HUDEP-2 (cell line): ENCODE data around the gene AHCYL2.
"Not testable (repeated sequence)": the region's sequence is repeated elsewhere in the genome, so short reads cannot be mapped to it uniquely, and the experiment has no call there.

Experiments used
- DNase-seq, 76 experiments: peaks; one replicate each; lab custom pipeline; 2025; ENCODE audit not compliant: unreplicated experiment in 76 of 76; lab: John Stamatoyannopoulos, UW

AHCYL2 gene

DNA sequence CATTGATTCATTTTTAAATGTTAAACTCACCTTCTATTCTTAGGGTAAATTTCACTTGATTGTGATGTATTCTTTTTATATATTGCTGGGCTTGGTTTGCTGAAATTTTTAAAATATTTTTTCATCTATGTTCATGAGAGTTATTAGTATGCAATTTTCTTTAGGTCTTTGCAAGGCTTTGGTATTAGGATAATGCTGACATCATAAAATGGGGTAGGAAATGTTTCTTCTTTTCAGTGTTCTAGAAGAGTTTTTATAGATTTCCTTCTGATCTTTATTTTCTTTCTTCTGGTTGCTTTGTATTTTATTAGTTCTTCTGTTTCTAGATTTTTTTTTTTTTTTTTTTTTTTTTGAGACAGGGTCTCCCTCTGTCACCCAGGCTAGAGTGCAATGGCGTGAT is 56.3 kb downstream of the AHCYL2 start:
- DNase-seq, result no peak

DNA sequence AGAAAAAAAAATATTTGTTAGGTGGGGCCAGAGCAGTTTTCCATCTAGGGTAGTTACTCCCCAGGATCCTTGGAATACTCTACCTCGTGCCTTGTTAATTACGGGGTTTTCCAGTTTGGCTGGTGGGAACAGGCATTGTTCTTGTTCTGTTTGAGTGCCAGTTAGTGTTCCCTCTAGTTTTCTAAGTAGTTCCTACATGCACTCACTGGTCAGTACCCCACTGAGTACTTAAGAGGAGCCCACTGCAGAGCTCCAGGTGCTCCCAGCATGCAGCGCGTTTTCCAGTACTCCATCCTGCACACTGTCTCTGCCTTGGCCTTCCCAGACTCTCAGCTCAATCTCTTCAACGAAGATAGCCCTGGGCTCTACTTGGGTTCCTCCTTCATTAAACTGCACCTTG is 58.0 kb downstream of the AHCYL2 start:
- no peak for DNase-seq

DNA sequence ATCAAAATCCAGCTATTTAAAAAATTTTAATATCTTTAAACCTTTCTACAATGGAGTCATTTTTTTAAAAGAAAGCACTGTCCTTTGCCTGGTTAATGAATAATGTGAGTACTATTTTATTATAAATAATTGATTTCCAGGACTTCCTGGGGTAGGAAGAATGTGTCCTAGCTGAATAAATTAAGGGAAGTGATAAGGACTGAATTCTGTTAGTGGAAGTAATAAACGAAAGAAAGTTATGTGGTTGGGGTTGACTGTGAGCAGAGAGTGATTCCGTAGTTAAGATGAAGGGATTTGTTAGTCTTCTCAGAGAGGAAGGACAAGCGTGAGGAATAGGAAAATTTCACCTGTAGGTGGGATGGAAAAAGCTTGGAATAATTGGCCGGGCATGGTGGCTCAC is 59.1 kb downstream of the AHCYL2 start:
- DNase-seq, result no peak

DNA sequence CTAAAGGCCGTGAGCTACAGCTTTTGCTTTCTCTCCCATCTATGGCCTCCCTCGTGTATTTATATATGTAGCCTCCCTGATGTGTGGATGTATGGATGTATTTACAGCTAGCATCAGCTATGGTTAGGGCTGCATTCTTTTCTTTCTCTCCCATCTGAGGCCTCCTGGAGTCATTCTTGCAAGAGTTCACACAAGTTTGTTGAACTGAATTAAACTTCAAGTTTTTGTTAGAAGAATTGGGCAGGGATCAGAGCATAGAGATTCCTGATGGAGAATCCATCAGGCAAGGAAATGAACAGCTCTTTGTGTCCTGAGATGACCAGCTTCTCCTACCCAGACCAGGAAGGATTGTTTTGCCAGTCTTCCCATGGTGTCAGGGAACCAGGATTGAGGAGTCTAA is 60.3 kb downstream of the AHCYL2 start:
- DNase-seq, result no peak

DNA sequence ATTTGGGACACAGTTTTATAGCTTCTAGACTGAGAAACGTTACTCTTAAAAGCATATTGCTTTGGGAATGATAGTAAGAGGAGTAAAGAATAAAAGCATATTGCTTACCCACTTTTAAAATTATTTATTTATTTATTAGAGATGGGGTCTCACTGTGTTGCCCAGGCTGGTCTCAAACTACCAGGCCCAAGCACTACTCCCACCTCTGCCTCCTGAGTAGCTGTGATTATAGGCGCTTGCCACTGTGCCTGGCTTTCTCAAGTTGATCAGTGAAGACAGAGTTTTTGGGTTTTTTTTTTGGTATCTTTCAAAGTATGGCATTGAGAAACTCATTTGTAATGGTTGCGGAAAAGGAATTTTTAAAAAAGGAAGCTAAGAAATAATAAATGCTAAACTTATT is 68.0 kb downstream of the AHCYL2 start:
- DNase-seq, result no peak

DNA sequence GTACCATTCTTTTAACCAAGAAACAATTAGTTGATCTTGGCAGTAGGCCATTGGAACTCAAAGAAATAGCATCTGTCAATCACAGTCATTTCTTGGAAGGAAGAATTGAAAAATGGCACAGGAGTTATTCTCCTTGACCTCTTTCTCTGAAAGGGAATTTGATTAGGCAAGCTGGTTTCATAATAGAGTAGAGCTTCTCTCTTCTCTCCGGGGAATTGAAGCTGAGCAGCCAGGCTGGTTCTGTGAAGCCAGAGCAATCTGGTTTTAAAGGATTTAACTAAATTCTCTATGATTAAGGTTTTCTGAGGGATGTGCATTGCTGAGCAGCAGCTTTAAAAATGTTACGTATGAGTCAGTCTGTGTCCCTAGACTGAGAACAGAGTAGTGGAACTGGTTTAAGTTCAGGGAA is 70.2 kb downstream of the AHCYL2 start:
- DNase-seq, result no peak

DNA sequence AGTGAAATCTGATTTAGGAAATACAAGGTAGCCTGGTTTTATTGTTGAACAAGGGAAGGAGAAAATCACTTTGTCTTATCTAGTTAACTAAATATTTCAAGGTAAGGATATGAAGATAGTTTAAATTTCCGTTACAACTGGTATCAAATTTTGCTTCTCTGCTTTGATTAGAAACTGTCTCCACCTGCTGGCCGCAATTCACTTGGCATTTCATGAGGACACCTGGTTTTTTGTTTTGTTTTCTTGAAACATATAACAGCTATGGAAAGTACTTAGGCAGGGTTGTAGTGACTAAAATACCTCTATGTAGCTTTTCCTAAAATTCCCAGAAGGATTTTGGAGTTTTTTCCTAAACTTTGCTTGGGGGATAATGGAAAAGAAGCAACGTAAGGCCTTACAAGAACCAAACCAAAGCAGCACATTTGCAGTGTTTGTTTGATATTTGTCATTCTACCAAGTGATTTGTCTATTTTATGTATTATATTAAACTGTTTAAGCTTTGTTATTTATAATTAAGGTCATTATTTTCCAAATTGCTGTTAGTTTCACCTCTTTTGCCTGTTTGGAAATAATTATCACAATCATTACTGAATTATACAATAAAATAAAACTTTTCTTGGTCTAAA is 73.6 kb downstream of the AHCYL2 start:
- peak in 32 of 76 experiments; percentile 2 to 42 (median 14) for DNase-seq

DNA sequence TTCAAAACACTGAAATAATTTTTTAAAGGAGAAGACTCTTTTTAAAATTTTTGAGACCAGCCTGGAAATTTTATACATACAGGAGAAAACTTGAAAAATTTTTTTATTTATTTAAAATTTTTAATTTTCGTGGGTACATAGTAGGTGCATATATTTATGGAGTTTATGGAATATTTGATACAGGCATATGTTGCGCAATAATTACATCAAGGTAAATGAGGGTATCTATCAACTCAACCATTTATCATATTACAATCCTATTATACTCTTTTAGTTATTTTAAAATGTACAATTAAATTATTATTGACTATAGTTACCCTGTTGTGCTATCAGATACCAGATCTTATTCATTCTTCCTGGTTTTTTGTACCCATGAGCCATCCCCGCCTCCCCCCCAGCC is 75.1 kb downstream of the AHCYL2 start:
- no peak for DNase-seq

DNA sequence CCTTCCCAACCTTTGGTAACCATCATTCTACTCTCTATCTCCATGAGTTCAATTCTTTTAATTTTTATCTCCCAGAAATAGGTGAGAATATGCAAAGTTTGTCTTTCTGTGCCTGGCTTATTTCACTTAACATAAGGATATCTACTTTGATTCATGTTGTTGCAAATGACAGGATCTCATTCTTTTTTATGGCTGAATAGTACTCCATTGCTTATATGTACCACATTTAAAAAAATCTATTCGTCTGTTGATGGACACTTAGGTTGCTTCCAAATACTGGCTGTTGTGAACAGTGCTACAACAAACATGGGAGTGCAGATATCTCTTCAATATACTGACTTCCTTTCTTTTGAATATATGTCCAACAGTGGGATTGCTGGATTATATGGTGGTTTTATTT is 75.5 kb downstream of the AHCYL2 start:
- DNase-seq, result not testable (repeated sequence)

DNA sequence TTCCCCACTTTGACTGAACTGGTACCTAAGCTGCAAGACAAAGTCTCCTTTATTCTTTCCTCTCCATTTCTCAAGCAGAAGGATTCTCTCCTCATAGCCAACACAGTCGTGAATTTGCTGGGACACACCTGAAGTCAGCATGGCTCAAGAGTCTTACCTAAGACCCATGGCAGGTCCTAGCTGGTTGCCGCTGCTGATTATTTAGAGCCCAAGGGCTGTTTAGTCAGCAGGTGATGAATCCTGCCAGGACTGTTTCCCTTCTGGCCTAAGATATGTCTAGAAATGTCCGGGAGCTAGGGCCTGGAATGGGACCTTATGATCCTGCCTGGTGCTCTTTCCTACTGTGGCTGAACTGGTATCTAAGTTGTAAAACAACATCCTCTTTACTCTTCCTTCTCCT is 82.8 kb downstream of the AHCYL2 start:
- DNase-seq, result no peak

DNA sequence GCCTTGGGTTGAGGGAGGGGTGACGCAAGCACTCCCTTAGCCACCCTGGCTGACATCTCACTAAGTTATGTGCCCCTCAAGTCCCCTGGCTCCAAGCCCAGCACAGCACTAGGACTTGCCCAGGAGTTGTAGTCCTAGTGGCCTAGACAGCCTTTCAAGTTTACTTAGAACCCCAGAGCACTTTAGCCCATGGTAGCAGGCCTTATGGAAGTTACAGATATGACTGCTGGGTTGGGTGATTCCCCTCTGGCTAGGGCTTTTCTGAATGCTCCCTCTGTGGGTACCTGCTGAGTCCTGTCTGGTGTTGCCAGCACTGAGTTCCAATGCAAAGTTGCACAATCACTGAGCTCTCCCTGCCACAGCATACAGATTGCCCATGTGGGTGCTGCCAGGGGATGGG is 83.2 kb downstream of the AHCYL2 start:
- no peak for DNase-seq

DNA sequence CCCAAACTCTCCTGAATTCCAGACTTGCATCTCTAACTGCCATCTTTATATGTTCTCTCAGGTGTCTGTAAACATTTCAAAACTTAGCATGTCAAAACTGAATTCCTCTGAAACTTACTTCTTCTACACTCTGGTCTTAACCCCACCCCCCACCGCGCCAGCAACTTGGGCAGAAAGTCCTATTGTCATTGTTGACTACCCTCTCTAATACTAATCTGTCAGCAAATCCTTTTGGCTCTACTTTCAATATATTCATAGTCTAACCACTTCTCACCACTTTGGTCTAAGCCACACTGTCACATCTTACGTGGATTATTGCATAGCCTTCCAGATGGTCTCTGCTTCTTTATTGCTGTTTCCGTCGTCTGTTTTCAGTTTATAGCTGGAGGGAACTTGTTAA is 86.6 kb downstream of the AHCYL2 start:
- DNase-seq, result no peak

DNA sequence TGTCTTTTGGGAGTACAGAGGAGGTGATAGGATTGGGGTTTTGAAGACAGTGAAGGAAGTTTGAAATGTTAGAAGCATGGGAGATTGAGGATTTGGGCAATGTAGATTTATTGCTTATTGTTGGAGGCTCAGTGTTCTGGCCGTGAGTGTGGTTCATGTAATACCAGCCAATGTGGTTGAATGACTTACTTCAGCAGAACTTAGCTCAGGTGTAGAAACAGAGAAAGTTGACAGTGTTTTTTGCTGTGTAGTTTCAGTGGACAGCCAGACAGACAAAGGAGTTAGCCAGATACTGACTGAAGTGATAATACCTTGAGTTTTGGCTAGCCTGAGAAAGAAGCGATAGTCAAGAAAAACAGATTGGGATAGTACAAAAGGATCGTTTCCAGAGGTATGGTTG is 88.5 kb downstream of the AHCYL2 start:
- DNase-seq, result no peak

DNA sequence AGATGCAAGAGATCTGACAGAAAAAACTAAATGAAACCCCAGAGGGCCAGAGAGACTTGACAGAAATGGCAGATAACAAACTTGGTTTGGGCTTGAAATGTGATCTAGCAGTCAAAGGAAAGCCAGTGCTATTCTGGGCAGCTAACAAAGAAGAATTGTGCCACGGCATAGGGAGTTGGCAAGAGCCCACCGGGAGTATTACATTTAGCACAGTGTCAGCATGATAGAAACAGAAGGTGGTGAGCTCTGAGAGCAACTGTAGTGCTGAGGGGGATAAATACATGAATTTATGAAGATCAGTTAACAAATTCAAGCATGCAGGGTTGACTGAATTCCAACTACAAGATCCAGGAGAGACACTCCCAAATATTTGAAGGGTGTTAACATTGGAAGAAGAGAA is 91.1 kb downstream of the AHCYL2 start:
- no peak for DNase-seq

DNA sequence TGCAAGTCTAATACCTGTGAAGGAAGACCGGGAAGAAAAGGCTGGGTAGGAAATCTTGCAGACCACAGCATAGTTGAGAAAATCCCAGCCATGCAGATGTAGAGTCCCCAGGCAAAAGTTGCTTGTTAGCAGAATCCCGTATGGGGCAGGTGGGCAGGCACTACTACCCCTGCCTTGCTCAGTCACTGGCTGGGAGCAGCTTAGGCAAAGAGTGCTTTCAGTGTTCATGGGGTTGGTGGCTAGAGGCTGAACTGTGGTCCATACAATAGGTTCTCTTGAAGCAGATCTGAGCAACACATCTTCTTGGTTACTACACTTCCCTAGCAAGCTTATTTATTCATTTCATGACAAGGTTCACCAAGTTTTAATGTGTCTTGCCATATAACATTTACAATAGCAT is 92.6 kb downstream of the AHCYL2 start:
- no peak for DNase-seq

DNA sequence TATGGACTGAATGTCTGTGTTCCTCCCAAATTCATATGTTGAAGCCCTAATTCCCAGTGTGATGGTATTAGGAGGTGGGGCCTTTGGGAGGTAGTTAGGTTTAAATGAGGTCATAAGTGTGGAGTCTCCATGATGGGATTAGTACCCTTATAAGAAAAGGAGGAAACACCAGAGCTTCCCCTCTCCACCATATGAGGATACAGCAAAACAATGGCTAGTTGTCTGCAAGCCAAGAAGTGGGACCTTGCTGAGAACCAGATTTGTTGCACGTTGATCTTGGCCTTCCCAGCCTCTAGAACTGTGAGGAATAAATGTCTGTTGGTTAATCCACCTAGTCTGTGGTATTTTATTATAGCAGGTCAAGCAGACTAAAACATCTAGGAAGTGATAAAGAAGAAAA is 102.2 kb downstream of the AHCYL2 start:
- DNase-seq, result no peak

DNA sequence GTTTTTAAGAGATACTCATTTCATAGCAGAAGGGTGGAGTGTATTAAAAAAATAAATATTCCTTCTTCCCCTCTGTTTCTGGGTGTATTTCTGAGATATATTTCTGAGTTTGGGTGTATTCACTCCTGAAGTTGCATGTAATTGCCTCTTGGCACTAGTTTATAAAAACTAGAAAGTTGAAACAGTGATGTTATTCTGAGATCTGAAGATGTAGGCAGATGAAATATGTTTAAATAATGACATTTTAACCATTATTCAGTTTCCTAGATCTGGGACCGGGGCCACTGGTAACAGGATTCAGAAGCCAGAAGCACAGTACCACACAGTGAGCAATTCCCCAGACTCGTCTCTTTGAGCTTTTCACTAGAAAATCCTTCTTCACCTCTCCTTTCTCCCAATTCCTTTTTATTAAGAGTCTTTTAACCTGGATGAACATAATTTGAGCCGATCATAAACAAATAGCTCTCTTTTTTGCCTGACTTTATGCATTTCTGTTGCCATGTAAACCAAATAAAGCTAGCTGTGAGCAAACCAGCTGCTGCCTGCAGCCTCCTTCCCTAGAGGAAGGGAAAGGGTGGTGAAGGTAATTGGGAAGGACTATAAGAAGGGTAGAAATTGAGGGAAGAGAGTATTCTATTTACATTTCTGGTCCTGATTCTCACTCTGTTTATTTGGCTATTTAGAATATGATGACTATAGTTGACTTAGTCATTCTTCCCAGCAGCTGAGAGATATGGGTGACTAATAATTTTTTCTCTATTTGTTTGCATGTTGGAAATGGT is 107.6 kb downstream of the AHCYL2 start:
- no peak for DNase-seq

DNA sequence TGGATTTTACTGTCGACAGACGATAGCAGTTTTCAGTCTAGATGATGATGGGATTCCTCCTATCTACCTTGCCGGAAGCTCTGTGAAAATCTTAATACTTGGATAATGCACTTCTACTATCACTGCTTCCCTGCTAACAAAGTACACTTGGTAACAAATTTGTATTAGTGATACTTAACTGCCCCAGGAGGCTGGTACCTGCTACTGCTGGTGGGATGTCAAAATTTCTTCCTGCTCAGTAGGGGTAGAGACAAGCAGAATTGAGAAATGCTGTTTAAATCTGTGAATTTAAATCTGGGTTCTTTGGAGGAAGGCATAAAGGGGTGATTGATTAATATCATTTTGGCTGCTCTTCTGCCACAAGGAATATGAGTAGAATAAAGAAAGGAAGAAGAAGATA is 109.6 kb downstream of the AHCYL2 start:
- no peak for DNase-seq

DNA sequence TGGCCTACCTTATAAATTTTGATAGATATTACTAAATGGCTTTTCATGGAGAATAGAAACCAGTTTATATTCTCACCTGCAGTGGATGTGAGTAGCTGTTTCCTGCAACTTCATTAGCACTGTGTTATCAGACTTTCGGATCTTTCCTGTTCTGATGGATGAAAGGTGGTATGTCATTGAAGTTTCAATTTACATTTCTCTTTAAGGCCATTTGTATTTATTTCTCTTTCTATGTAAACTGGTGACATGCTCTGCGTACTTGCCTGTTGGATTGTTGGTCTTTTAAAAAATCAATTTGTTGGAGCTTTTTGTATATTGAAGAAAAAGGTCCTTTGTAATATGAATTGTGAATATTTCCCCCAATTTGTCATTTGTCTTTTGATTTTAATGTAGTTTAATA is 113.6 kb downstream of the AHCYL2 start:
- DNase-seq, result no peak

DNA sequence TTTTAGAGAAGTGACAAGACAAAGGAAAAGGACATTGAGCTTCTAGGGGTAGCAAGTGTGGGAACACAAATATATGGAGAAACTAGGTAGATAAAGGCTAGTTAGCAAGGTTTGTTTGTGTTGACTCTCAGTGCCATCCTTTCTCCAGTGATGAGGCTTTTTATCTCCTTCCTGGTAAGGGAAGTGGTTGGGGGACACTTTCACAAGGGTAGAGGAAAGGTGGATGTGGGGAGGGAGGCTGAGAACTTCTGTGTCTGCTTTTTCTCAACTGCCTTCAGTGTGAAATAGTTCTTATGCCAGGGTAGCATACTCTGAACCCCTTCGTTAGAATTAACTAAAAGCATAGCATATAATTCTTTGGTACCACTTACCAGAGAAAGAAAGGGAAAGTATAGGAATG is 116.4 kb downstream of the AHCYL2 start:
- DNase-seq, result no peak

DNA sequence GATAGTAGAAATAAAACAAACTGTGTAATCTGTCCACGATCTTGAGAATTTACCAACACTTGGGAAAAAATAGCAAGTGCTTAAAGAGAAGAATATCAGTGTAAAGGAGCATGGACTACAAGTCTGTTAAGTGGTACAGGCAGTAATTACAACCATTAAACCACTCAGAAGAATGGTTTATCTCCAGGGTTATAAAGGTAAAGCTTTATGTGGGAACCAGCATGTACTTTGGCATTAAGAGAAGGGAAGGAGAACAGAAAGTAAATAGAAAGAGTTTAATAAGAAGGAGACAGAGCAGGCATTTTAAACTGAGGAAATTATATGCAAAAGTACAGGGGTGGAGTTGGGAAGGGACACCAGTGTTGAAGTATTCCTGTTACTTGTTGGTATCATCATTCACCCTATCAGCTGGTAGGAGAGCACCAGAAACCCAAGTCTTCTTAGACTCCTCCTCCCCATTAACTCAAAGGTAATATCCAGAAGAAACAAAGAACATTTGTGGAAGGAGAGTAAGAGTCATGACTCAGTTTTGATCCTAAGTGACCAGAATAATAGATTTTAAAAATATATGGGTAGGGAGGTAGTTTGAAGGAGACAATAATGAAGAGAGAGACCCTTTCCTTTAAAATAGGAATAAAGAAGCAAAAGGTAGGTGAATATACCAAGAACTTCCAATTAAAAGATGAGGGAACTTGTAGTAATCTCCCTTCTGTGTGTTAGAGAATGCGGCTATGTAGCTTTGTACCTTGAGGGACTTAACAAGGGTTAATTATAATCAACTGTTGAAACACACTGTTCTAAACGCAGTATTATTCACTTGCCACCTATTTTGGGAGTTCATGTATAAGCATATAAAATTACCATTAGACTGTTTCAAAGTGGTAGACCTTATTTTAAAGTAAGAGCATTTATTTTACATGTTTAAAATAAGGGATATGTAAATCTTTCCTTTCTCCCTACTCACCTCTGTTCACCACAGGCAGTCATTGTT is 117.3 kb downstream of the AHCYL2 start:
- no peak for DNase-seq
